Keratinocyte (primary cell): ENCODE results near the gene SPPL3. TPM values are rescaled to one million over a fixed set of nuclear protein-coding genes. Genes with fewer than 3 reads are reported as not detected.

ENCODE experiments used
- DNase-seq: peaks from one replicate; pipeline ENCODE4 v3.0.0-alpha.2; 2011; ENCODE audit warnings: low read depth, missing footprints, low spot score
- FAIRE-seq: peaks from 2 replicates; lab custom pipeline; 2011; peaks lifted over from hg19 to GRCh38; lab: Jason Lieb, UNC
- H2AFZ ChIP-seq: 2 replicates; pipeline ENCODE4 v1.6.0; 2012; ENCODE audit warnings: low read length, control low read depth, inconsistent platforms; ENCODE audit not compliant: control insufficient read depth
- H3K27ac ChIP-seq: 2 replicates; pipeline ENCODE4 v1.5.1; 2011; ENCODE audit warnings: low read length; ENCODE audit not compliant: control insufficient read depth, insufficient read depth
- H3K27me3 ChIP-seq: 3 replicates; pipeline ENCODE4 v1.6.0; 2011; ENCODE audit warnings: low read length; ENCODE audit not compliant: control insufficient read depth, insufficient read depth; ENCODE audit errors: extremely low read depth
- H3K36me3 ChIP-seq, 2 experiments: 2 replicates in 1 of 2; 3 replicates in 1 of 2; pipeline ENCODE4 v1.5.1; 2011; ENCODE audit warnings: low read length in 2 of 2, mild to moderate bottlenecking in 1 of 2; ENCODE audit not compliant: control insufficient read depth in 2 of 2, insufficient read depth in 2 of 2; ENCODE audit errors: extremely low read depth in 1 of 2
- H3K4me1 ChIP-seq: 3 replicates; pipeline ENCODE4 v1.5.1; 2011; ENCODE audit warnings: low read length; ENCODE audit not compliant: control insufficient read depth, insufficient read depth; ENCODE audit errors: extremely low read depth
- H3K4me2 ChIP-seq: 3 replicates; pipeline ENCODE4 v1.6.0; 2011; ENCODE audit warnings: low read depth, low read length; ENCODE audit not compliant: control insufficient read depth, insufficient read depth; ENCODE audit errors: extremely low read depth
- H3K4me3 ChIP-seq, 3 experiments: fragments of 200-600 bp in 1 of 3; sonication (generic) in 1 of 3; 2 replicates in 2 of 3; 3 replicates in 1 of 3; pipeline ENCODE4 v1.5.1; 2011 to 2016; ENCODE audit warnings: low read length in 3 of 3, mild to moderate bottlenecking in 3 of 3, control low read depth in 2 of 3, inconsistent platforms in 1 of 3, low read depth in 1 of 3, mixed read lengths in 1 of 3, mixed run types in 1 of 3, moderate library complexity in 1 of 3; ENCODE audit not compliant: control insufficient read depth in 2 of 3, insufficient read depth in 2 of 3; ENCODE audit errors: extremely low read depth in 1 of 3
- H3K79me2 ChIP-seq: 2 replicates; pipeline ENCODE4 v1.6.0; 2012; ENCODE audit warnings: low read length; ENCODE audit not compliant: control insufficient read depth, insufficient read depth
- H3K9ac ChIP-seq: 3 replicates; pipeline ENCODE4 v1.6.0; 2011; ENCODE audit warnings: low read length; ENCODE audit not compliant: control insufficient read depth, insufficient read depth; ENCODE audit errors: extremely low read depth
- H3K9me1 ChIP-seq: 3 replicates; pipeline ENCODE4 v1.6.0; 2011; ENCODE audit warnings: low read length; ENCODE audit not compliant: control insufficient read depth, insufficient read depth; ENCODE audit errors: extremely low read depth
- H3K9me3 ChIP-seq: 2 replicates; pipeline ENCODE4 v1.5.1; 2012; ENCODE audit warnings: low read depth, low read length; ENCODE audit not compliant: control insufficient read depth
- H4K20me1 ChIP-seq: 3 replicates; pipeline ENCODE4 v1.6.0; 2011; ENCODE audit warnings: low read length; ENCODE audit not compliant: control insufficient read depth, insufficient read depth; ENCODE audit errors: extremely low read depth
- CTCF ChIP-seq, 3 experiments: IDR thresholded peaks in 1 of 3; conservative IDR thresholded peaks in 1 of 3; optimal IDR thresholded peaks in 1 of 3; 2 replicates in 2 of 3; 3 replicates in 1 of 3; pipeline versions ENCODE3 to v1.5.1; 2011; ENCODE audit warnings: low read length in 3 of 3, mild to moderate bottlenecking in 3 of 3, moderate library complexity in 2 of 3, control low read depth in 1 of 3, inconsistent platforms in 1 of 3; ENCODE audit not compliant: insufficient read depth in 2 of 3; ENCODE audit errors: extremely low read depth in 1 of 3
- EZH2 ChIP-seq: IDR thresholded peaks from one replicate; pipeline ENCODE4 v1.6.1; 2012; ENCODE audit warnings: inconsistent platforms, mild to moderate bottlenecking, low read length, moderate library complexity
- dilution Hi-C: fragments of 300-500 bp; cut with MboI; formaldehyde crosslinking; loops from one replicate; pipeline ENCODE4 v1.7.0; 2020; ENCODE audit warnings: low sequenced_read_pairs; ENCODE audit not compliant: extremely low pct_ligation_motif_present
- polyA plus RNA-seq, 5 experiments: library from polyadenylated mRNA; depleted of rRNA in 3 of 5; stranded (reverse) in 3 of 5; stranded (forward) in 1 of 5; unstranded in 1 of 5; fragments of >200 nt; gene quantifications; 1 replicate in 1 of 5; 2 replicates in 3 of 5; 3 replicates in 1 of 5; pipeline versions ENCODE4 v1.2.1 to v1.2.3, GENCODE V29; 2011 to 2012; ENCODE audit warnings: missing spikeins in 2 of 5, low read depth in 1 of 5, low replicate concordance in 1 of 5

SPPL3 gene
- polyA plus RNA-seq, 1 donor (not counting 4 experiments of a cell fraction or from before 2014, with no cell fraction given): 28.3 TPM

DNA sequence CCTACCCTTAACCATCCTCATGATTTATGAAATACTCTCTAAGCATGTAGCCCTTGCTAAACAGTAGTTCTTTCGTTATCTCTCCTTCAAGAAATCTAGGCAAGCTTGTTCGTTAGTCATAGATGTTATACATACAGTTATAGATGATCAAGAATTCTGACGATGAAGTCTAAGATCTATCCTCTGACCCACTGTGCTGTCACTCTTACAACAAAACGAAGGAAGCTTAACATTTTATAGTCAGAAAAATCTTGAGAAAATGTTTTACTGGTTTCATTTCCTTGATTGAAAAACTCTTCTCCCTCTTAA lies 68.9 kb downstream of the SPPL3 start:
- Histone ChIP-seq H3K79me2 (peaks cover 33% of the 10 kb centered on the region), H3K4me2 (peak overlapping the region; percentile 70), H2AFZ (no peak overlapping the region), H3K9me1 (no peaks in the 10 kb centered on the region), H3K9ac (peak overlapping the region; percentile 9), H3K36me3 (no peaks in the 10 kb centered on the region), H4K20me1 (no peaks in the 10 kb centered on the region), H3K4me3 (no peak overlapping the region), H3K9me3 (no peaks in the 10 kb centered on the region), H3K4me1 (peaks cover 17% of the 10 kb centered on the region), H3K27ac (no peak overlapping the region), H3K27me3 (no peaks in the 10 kb centered on the region)
- FAIRE-seq: peak; percentile 26
- no peak for TF ChIP-seq CTCF (optimal IDR thresholded peaks at IDR 0.05 in 1 of 3, IDR thresholded peaks at IDR 0.05 in 1 of 3, conservative IDR thresholded peaks at IDR 0.05 in 1 of 3; ENCODE audit: extremely low read depth in 1 of 3, insufficient read depth in 2 of 3, low read length in 3 of 3)
- no peak for DNase-seq
- dilution Hi-C loops: no loop called here

- FAIRE-seq: no peak
- no peaks in the 10 kb centered on the region for H4K20me1 ChIP-seq
Measured at GRCh38 chr12:120834489-120835303, 69.5 kb downstream of the SPPL3 start.

More at GRCh38 chr12:120834489-120835303, 69.5 kb downstream of the SPPL3 start:
- no peaks in the 10 kb centered on the region for H3K27me3 ChIP-seq
- H2AFZ ChIP-seq: no peak overlapping the region
- no peaks in the 10 kb centered on the region for H3K9me3 ChIP-seq
- no peak overlapping the region for H3K27ac ChIP-seq
- H3K4me1 ChIP-seq: peaks cover 17% of the 10 kb centered on the region
- no peaks in the 10 kb centered on the region for H3K9me1 ChIP-seq
- H3K9ac ChIP-seq: no peak overlapping the region
- DNase-seq: no peak
- H3K4me3 ChIP-seq: no peak overlapping the region
- H3K79me2 ChIP-seq: peaks cover 34% of the 10 kb centered on the region
- H3K4me2 ChIP-seq: peak overlapping the region; percentile 70
- no peaks in the 10 kb centered on the region for H3K36me3 ChIP-seq
- TF ChIP-seq EZH2: no peak
- no peak for TF ChIP-seq CTCF (optimal IDR thresholded peaks at IDR 0.05 in 1 of 3, IDR thresholded peaks at IDR 0.05 in 1 of 3, conservative IDR thresholded peaks at IDR 0.05 in 1 of 3; ENCODE audit: extremely low read depth in 1 of 3, insufficient read depth in 2 of 3, low read length in 3 of 3)
- dilution Hi-C loops: no loop called here
